HepG2 (cell line): ENCODE data around the gene SYNE2. TPM values are rescaled to one million over a fixed set of nuclear protein-coding genes. Genes with fewer than 3 reads are reported as not detected.

Source experiments
- ATAC-seq: fragments of 200-7000 bp; cut with Tn5 transposase; 3 replicates; pipeline ENCODE4 v1.9.1; 2020; ENCODE audit warnings: mild to moderate bottlenecking, moderate library complexity
- BruUV-seq: library from RNA; stranded (reverse); fragments of 400-500 nt; replicated peaks from 2 replicates; lab custom pipeline; 2021; lab: Mats Ljungman, UMichigan
- CTCF ChIA-PET: fragments of 300-600 bp; formaldehyde crosslinking; extraction: SDS; loops from one replicate; lab custom pipeline; 2021; ENCODE audit warnings: low total read pairs, inconsistent platforms, low intra/inter-chr PET ratio; lab: Yijun Ruan, JAX
- POLR2A ChIA-PET: fragments of 350-600 bp; sonication (Branson Sonifier 250); formaldehyde crosslinking; loops from one replicate; lab custom pipeline; 2020; ENCODE audit warnings: antibody characterized with exemption, inconsistent platforms; lab: Yijun Ruan, JAX
- DNase-seq: peaks from one replicate; pipeline ENCODE4 v3.0.0-alpha.2; 2015; ENCODE audit warnings: low spot score
- FAIRE-seq: peaks from 3 replicates; lab custom pipeline; 2011; peaks lifted over from hg19 to GRCh38; lab: Jason Lieb, UNC
- H2AFZ ChIP-seq: one replicate; pipeline ENCODE4 v1.6.1; 2011; ENCODE audit warnings: low read length, inconsistent platforms
- H3K27ac ChIP-seq: fragments of 300-600 bp; 3 replicates; pipeline ENCODE4 v1.8.0; 2011; ENCODE audit warnings: mixed run types, mild to moderate bottlenecking, mixed read lengths, low read length, inconsistent platforms; ENCODE audit not compliant: insufficient read depth; ENCODE audit errors: extremely low read length
- H3K27me3 ChIP-seq, 2 experiments: fragments of 200-600 bp in 1 of 2; 2 replicates in 1 of 2; 3 replicates in 1 of 2; pipeline versions ENCODE4 v1.6.0 to v1.8.0; 2011; ENCODE audit warnings: low read length in 2 of 2, mild to moderate bottlenecking in 2 of 2, moderate library complexity in 2 of 2, inconsistent platforms in 1 of 2; ENCODE audit not compliant: insufficient read depth in 2 of 2, control insufficient read depth in 1 of 2
- H3K36me3 ChIP-seq, 2 experiments: fragments of 200-600 bp in 1 of 2; replicated peaks in 1 of 2; 2 replicates in 1 of 2; 3 replicates in 1 of 2; pipeline versions ENCODE4 v1.5.1 to v1.8.0; 2011; ENCODE audit warnings: low read length in 2 of 2, inconsistent platforms in 1 of 2; ENCODE audit not compliant: insufficient read depth in 2 of 2, control insufficient read depth in 1 of 2
- H3K4me1 ChIP-seq: 2 replicates; pipeline ENCODE4 v1.5.1; 2012; ENCODE audit warnings: low read length, inconsistent platforms; ENCODE audit not compliant: insufficient read depth
- H3K4me2 ChIP-seq: 2 replicates; pipeline ENCODE4 v1.6.0; 2011; ENCODE audit warnings: low read depth, low read length, inconsistent platforms
- H3K4me3 ChIP-seq, 3 experiments: fragments of 200-600 bp in 1 of 3; sonication (generic), shearing (Covaris generic) in 1 of 3; replicated peaks in 1 of 3; 2 replicates each; pipeline ENCODE4 v1.5.1; 2011 to 2016; ENCODE audit warnings: low read length in 3 of 3, inconsistent platforms in 2 of 3, low read depth in 2 of 3, mild to moderate bottlenecking in 2 of 3, control low read depth in 1 of 3, mixed read lengths in 1 of 3; ENCODE audit not compliant: insufficient read depth in 1 of 3
- H3K79me2 ChIP-seq: one replicate; pipeline ENCODE4 v1.6.1; 2011; ENCODE audit warnings: low read length, inconsistent platforms; ENCODE audit not compliant: insufficient read depth
- H3K9ac ChIP-seq: 2 replicates; pipeline ENCODE4 v1.6.0; 2011; ENCODE audit warnings: mild to moderate bottlenecking, low read depth, low read length, inconsistent platforms; ENCODE audit not compliant: insufficient read depth
- H3K9me3 ChIP-seq: 2 replicates; pipeline ENCODE4 v1.5.1; 2012; ENCODE audit warnings: mild to moderate bottlenecking, low read length
- H4K20me1 ChIP-seq: 2 replicates; pipeline ENCODE4 v1.6.0; 2011; ENCODE audit warnings: inconsistent platforms, mild to moderate bottlenecking, low read length, moderate library complexity; ENCODE audit not compliant: insufficient read depth
- EED ChIP-seq: sonication (generic); formaldehyde crosslinking; IDR thresholded peaks from 2 replicates; pipeline ENCODE4 v1.5.0; 2020; ENCODE audit warnings: mild to moderate bottlenecking, missing genetic modification reagents
- IKZF5 ChIP-seq: IDR thresholded peaks from 2 replicates; pipeline ENCODE4 v1.6.1; 2018; ENCODE audit warnings: missing genetic modification reagents, mild to moderate bottlenecking, missing compliant biosample characterization
- NFAT5 ChIP-seq: sonication (generic); formaldehyde crosslinking; IDR thresholded peaks from 2 replicates; pipeline ENCODE4 v1.4.0; 2020; ENCODE audit warnings: missing genetic modification reagents
- RARA ChIP-seq: IDR thresholded peaks from 2 replicates; pipeline ENCODE4 v1.6.1; 2016; ENCODE audit warnings: missing genetic modification reagents, missing compliant biosample characterization
- RNF219 ChIP-seq: sonication (generic); formaldehyde crosslinking; IDR thresholded peaks from 2 replicates; pipeline ENCODE4 v1.5.0; 2020; ENCODE audit warnings: mild to moderate bottlenecking, missing genetic modification reagents
- ZBTB33 ChIP-seq: sonication (generic); formaldehyde crosslinking; IDR thresholded peaks from 2 replicates; pipeline ENCODE4 v1.4.0; 2020; ENCODE audit warnings: missing genetic modification reagents
- ZFP91 ChIP-seq: sonication (generic); formaldehyde crosslinking; IDR thresholded peaks from 2 replicates; pipeline ENCODE4 v1.9.0; 2022; ENCODE audit warnings: missing genetic modification reagents, mild to moderate bottlenecking, borderline replicate concordance
- ZNF749 ChIP-seq: sonication (generic); formaldehyde crosslinking; IDR thresholded peaks from 2 replicates; pipeline ENCODE4 v1.8.0; 2022; ENCODE audit warnings: mild to moderate bottlenecking, missing genetic modification reagents, moderate library complexity, borderline replicate concordance
- ZNF768 ChIP-seq: sonication (generic); formaldehyde crosslinking; IDR thresholded peaks from 2 replicates; pipeline ENCODE4 v1.4.0; 2020; ENCODE audit warnings: missing genetic modification reagents
- ZNF777 ChIP-seq: sonication (generic); formaldehyde crosslinking; IDR thresholded peaks from 2 replicates; pipeline ENCODE4 v1.4.0; 2020; ENCODE audit warnings: missing genetic modification reagents
- WGBS: methylation state at CpG from one replicate; pipeline ENCODE4 v1.1.6; 2017; ENCODE audit warnings: low lambda C conversion rate; 5-methylcytosine and 5-hydroxymethylcytosine counted together
- in situ Hi-C: cut with HindIII; loops from 2 replicates; pipeline ENCODE4 v1.10.0; 2017; ENCODE audit warnings: low pct_unique_long_range_greater_than_20kb; ENCODE audit not compliant: extremely low pct_ligation_motif_present
- intact Hi-C: fragments of 100-400 bp; cut with micrococcal nuclease; formaldehyde crosslinking; loops from one replicate; pipeline ENCODE4 v1.10.0; 2022; ENCODE audit not compliant: unreplicated experiment
- polyA plus RNA-seq, 8 experiments: library from polyadenylated mRNA; depleted of rRNA in 3 of 8; stranded (reverse) in 7 of 8; unstranded in 1 of 8; fragments of >200 nt; fragmentation: Illumina TruSeq in 4 of 8; extraction: Trizol in 4 of 8; gene quantifications; 2 replicates each; pipeline versions ENCODE4 v1.2.1 to v1.2.3, GENCODE V29; 2011 to 2016; ENCODE audit warnings: low read depth in 4 of 8, missing spikeins in 1 of 8, mixed read lengths in 1 of 8; ENCODE audit not compliant: insufficient read depth in 1 of 8
- total RNA-seq, 5 experiments: library from RNA; depleted of rRNA; stranded (reverse); fragments of >200 nt; fragmentation: Illumina TruSeq; extraction: Trizol; gene quantifications; 2 replicates each; pipeline ENCODE4 v1.2.3, GENCODE V29; 2016; ENCODE audit warnings: low read depth in 1 of 5

SYNE2 gene
- total and polyA plus RNA-seq, 2 of the 13 experiments (the other 11 are each of a cell fraction or from before 2014, with no cell fraction given) = 6.2 to 13.3 TPM

- ATAC-seq = no peak
- TF ChIP-seq RARA (CRISPR knock-in tag) = no peak
- no peak for TF ChIP-seq NFAT5
- no peak for TF ChIP-seq IKZF5 (CRISPR knock-in tag)
- no peak for TF ChIP-seq EED (CRISPR knock-in tag)
- TF ChIP-seq ZBTB33 (CRISPR knock-in tag) = no peak
- no peak for TF ChIP-seq ZNF777 (CRISPR knock-in tag)
- no peak for TF ChIP-seq ZNF768 (CRISPR knock-in tag)
- TF ChIP-seq RNF219 (CRISPR knock-in tag) = no peak
- no peak for TF ChIP-seq ZNF749 (CRISPR knock-in tag)
- no peak for TF ChIP-seq ZFP91
Observed at GRCh38 chr14:63928744-63929174, 76.0 kb downstream of the SYNE2 start.

More at GRCh38 chr14:63928744-63929174, 76.0 kb downstream of the SYNE2 start:
- no peak overlapping the region for H3K9ac ChIP-seq
- CTCF ChIA-PET = no interaction called here
- 97% methylated on average over 3 of the region's 3 CpGs for WGBS
- BruUV-seq = no TSS peak
- POLR2A ChIA-PET = no interaction called here
- H4K20me1 ChIP-seq = no peaks in the 10 kb centered on the region
- H3K36me3 ChIP-seq = no peaks in the 10 kb centered on the region
- in situ Hi-C loops = no loop called here
- DNase-seq (no peak), FAIRE-seq (no peak)
- H3K27me3 ChIP-seq = no peaks in the 10 kb centered on the region
- no peak overlapping the region for H3K4me2 ChIP-seq
- H3K4me1 ChIP-seq = peaks cover 2% of the 10 kb centered on the region
- H3K9me3 ChIP-seq = no peaks in the 10 kb centered on the region
- H3K79me2 ChIP-seq = no peaks in the 10 kb centered on the region
- no peak overlapping the region for H3K27ac ChIP-seq
- no peak overlapping the region for H3K4me3 ChIP-seq
- intact Hi-C loops = no loop called here
- H2AFZ ChIP-seq = no peak overlapping the region
